GM19395 (cell line): ENCODE data around the gene ENTR1.
"Not testable (repeated sequence)": the region's sequence is repeated elsewhere in the genome, so short reads cannot be mapped to it uniquely, and the experiment has no call there.

Source experiments
- ATAC-seq: cut with Tn5 transposase; IDR thresholded peaks from one replicate; pipeline ENCODE4 v1.9.1; 2021; ENCODE audit warnings: mild to moderate bottlenecking, moderate library complexity; ENCODE audit not compliant: unreplicated experiment

Gene ENTR1

DNA sequence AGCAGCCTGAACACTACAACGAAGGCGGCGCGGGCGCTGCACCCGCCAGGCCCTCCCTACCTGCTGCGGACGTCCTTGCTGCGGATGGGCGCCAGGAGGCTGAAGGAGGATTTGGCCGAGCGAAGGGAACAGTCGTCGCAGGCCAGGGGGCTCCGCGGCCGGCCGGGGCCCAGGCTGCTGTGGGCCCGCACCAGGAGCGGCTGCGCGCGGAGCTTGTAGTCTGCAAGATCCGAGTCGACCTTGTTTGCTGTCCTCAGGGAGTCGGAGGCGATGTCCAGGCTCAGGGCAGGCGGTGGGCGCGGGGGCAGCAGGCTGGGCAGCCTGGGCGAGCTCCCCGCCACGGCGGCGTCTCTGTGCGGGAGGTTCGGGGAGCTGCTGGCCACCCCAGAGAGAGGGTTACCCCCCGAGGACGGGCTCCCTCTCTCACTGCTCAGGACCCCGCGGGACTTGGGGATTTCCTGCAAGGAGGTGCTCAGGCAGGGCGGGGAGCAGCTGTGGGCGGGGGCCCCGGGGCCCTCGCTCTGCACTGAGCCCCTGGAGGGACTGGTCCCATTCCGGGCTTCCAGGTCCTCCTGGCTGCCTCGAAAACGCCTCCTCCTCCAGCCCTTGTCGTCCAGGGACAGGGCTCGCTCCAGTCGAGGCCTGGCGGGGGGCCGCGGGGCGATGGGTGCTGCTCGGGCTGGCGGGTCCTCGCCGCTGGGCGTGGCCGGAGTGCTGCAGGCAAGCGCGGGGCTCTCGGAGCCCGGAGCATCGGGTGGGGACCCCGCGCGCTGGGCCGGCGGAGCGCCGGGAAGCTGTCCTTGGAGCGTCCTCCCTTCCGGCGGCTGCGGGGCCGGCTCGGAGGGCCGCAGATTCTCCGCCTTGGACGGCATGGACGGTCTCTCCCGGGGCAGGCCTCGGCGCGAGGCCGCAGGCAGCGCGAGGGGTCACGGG, 28.4 kb upstream of the ENTR1 start:
- peak; percentile 52 for ATAC-seq

DNA sequence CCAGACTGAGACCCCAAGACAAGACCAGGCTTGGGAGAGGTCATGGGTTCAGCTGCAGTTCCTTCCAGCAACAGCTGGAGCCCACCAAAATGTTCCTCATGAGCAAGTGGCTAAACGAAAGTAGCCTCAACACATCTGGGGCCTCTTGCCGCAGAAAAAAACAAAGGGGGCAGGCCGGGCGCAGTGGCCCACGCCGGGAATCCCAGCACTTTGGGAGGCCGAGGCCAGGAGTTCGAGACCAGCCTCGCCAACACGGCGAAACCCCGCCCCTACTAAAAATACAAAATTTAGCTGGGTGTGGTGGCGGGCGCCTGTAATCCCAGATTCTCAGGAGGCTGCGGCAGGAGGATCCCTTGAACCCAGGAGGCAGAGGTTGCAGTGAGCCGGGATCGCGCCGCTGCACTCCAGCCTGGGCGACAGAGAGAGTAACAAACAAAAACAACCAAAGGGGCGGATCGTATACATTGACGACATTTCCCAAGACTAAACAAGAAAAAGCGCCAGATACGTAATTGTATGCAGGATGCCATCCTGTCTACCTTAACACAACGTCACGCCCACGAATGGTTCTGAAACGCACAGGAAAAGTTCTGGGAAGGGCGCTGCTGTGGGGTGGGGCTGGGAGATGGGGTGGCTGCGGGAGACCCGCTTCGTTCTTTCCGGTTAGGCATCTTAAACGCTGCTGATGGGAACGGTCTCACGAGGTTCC, 27.6 kb upstream of the ENTR1 start:
- no peak for ATAC-seq

DNA sequence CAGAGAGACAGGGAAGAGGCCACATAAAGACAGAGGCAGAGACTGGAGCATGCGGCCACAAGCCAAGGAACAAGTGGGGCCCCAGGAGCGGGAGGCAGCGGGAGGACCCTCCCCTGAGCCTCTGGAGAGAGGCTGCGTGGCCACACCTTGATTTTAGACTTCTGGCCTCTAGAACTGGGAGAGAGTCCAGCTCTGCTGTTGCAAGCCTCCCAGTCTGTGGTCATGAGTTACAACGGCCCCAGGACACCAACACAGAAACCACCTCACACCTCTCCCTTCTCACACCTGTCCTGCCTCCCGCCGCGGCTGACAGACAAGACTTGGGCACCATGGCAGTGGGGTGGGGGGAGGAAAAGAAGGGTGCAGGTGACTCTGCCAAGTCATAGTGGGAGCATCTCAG, 27.0 kb upstream of the ENTR1 start:
- no peak for ATAC-seq

DNA sequence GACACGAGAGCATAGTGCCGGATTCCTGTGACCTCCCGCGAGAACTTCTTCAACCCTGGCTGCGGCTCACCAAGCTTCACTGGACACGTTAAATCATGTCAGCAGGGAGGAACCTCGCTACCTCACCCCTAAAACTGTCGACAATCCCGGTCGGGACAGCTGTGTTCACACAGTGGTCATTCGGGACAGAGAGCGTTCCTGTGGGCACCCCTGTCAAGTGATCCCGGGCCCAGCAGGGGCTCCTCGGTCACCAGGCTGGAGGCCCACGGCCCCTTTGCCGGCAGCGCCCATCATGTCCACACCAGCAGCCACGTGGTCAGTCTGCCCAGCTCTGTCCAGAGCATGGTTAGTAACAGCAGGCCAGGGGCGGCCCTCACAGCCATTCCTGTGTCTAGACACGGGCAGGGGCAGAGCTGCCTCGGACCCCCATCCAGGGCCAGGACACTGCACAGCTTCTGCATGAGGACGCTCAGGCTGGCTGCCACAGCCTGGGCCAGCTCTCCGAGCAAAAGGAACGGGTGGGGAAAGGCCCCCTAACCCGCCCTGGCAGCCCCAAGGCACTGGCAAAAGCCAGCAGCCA, 25.7 kb upstream of the ENTR1 start:
- no peak for ATAC-seq

DNA sequence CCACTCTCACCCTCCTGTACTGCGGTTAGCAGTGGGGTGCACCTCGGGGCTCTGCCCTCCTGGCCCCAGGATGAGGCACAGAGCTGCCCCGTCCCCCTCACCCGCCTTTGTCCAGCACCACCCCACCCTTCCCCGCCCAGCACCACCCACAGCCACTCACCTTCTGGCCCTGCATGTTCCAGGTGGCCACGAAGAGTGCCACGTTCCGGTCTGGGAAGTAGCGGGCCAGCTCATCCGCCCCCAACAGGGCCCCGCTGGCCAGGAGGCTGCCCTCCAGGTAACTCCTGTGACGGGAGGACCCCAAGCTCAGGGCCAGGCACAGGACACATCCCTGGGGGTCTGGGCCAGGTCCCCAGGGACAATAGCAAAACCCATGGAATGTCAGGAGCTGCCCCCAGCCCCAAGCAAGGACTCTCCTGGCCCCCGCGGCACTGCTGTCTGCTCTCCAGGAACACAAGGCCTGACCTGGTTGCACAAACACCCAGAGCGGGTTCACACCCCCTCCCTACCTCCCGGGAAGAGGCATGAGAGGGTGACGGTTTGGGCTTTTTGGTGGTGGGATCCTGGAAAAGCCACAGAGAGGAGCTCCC, 24.3 kb upstream of the ENTR1 start:
- ATAC-seq: no peak

DNA sequence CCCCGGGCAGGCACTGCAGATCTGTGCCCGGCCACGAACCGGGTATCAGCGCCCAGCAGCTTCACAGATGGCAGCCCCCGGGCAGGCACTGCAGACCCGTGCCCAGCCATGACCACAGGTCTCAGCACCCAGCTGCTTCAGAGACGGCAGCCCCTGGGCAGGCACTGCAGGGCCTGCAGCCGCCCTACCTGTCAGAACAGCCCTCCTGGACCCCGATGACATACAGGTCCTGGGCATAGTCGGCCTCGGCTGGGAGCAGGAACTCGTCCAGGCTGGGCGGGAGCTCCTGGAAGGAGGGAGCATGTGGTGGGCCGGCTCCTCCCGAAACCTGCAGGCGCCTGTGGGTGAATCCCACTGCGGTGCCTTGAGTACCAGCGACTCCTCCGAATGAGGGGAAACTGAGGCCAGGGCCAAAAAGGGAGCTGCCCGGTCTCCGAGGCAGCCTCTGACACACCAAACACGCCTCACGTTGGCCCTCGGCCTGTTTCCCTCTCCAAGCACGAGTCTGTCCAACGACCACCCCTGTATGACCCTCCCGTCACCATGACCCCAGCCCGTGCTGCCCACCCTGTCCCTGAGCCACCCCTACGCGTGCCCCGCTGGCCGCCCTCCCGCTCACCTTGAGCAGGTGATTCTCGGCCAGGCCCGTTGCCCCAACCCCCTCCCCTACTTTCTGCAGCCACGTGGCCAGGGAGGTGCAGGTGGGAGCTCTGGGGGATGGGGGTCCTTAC, 23.6 kb upstream of the ENTR1 start:
- no peak for ATAC-seq

DNA sequence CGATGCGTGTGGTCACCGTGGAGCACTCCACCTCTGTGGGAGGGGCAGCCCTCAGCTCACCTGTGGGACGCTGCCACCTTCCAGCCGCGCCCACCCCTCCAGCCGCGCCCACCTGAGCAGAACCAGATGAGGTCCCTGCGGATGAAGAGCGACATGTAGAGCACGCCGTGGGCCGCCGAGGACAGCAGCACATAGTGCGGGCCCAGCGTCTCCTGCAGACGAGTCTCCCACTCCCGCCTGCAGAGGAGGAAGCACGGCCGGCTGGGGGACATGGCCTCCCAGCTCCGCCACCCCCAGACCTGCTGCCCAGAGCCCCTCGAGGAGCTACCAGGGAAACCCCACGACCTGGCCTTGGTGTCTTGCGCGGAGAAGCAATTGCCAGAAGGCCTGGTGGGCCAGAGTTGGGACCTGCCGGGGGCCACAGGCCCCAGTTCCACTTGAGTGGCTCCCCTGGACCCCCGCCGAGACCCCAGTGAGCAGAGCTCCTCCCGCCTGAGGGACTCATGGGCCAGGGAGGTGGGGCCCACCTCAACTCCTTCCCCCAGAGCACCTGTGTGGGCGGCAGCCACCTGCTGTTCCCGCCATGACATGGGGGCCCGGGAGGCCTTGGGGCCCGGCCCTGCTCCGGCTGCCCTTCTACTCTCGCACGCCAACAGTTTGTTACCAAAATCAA, 22.8 kb upstream of the ENTR1 start:
- ATAC-seq: no peak

DNA sequence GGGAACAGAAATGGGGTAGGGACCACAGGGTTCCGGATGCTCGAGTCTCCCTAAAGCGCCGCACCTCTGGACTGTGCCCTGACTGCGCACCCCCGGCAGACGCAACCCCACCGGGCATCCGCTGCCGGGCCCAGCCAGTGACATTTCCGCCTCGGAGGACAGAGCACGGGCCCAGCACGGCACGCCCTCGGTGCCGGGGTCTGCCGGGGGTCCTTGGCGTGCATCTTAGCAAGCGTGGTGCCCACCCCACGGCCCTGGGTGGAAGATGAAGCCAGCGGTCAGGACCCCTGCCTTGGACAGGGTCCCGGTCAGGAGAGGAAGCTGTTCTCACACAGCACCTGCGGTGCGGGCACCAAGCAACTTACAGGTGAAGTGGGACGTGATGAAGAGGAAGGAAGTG, 22.2 kb upstream of the ENTR1 start:
- ATAC-seq: no peak

DNA sequence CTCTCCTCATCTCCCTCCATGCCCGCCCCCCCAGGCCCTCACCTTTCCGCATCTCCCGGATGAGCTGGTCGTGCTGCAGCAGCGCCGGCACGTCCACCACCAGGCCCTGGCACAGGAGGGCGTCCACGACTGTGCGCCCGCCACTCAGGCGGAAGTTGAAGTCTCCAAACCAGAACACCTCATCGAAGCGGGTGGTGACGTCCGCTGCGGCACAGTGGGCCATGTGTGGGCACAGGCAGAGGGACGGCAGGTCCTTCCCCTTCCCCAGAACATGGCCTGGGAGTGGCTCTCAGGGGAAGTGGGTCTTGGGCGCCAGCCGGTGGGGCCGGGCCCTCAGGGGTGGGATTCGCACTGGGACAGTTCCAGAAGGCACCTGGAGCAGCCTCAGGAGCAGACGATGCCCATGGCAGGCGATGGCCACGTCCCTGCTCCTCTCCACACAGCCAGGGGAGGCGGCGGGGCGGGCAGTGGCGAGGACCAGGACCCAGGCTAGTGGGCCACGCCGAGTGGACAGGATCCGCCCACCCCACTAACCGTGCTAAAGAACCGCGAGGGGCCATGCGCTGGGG, 21.5 kb upstream of the ENTR1 start:
- no peak for ATAC-seq

DNA sequence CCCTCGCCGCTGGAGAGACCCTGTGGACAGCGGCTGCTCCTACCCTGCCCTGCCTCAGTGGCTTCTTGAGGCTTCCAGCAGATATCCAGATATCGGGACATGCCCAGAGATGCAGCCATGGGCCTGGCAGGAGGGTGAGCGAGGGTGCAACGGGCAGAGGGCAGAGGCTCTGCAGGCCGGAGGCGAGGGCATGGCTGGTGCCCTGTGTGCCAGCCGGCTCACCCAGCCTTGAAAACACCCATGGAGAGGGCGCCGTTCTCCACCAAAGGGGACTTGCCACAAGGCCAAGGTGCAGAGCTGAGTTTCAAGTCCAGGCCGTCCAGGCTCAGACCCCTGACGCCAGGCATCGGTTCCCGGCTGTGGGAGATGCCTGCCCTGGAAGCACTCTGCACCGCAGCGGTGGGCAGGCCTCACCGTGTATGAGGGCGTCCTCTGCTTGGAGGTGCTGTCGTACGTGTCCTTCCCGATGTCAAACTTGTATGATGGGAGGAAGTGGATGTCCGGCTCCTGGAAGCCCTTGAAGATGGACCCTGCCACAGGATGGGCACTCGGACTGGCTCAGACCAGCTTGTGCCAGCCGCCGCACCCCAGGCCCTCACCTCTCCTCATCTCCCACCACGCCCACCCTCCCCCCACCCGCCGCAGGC, 20.3 kb upstream of the ENTR1 start:
- ATAC-seq: no peak

DNA sequence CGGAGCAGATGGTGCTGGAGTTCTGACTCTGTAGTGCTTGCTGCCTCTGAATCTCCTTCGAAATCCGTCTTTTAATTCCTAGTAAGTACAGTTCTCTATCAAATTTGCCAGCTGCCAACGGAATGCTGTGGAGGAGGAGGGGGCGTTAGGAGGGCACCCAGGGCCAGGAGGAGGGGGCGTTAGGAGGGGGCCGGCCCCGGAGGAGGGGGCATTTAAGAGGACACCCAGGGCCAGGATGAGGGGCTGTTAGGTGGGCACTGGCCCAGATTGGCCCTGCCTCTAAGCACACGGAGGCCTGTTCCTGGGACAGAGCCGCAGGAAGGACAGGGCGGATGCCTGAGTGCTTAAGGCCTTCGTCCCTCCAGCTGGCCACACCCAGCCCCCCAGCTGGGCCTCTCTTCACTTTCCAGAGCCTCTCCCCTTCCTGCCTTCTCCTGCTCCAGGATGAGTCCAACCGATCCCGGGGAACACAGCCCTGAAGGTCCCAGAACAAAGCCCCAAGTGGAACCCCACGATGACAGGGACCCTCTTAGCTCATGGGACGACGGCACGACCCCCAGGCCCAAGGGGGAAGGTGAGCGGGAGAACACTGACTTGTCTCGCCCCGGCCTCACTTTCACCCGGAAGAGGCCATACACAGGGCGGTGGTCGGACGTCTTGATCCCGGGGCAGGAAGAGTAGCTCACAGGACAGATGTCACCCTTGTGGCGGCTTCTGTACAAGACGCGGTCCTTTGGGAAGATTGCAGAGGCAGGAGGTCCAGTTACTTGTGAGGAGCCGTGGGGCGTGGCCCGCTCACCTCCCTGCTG, 19.5 kb upstream of the ENTR1 start:
- no peak for ATAC-seq

DNA sequence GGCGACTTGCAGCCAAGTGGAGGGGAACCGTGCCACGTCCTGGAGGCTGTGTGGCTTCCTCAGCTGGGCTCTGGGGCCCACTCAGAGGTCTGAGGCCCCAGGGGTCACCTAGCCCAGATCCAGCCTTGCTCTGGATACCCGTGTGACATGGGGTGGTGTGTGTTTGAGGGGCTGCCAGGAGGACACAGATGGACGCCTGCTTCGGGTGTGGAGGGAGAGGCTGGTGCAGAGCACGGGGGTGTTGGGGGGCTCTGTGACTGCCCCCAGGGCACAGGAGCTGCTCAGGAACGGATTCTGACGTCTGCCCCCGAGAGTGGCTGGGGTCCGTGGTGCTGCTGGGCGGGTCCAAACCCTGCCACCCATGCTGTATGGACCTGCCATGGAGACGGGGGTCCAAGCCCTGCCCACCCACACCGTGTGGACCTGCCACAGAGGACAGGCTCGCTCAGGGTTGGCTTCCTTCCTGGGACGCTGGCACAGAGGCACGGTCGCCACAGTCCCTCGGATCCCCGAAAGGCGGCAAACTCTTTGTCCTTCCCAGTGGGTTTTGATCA, 18.7 kb upstream of the ENTR1 start:
- ATAC-seq: no peak

DNA sequence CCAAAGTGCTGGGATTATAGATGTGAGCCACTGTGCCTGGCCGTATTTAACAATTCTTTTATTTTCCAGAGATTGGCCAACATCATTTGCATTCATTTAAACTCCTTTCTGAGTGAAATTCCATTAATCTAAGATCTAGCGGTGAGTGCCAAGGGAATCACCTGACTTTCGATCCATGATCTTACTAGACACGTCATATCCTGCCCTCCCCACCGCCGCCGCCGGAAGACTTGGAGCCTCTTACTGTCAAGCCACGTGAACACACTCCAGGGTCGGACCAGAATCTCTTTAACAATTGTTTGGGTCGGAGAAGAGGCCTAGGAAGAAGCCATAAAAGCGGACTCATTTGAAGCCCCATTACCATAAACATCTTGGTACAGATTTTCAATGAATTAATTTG, 16.4 kb upstream of the ENTR1 start:
- no peak for ATAC-seq

DNA sequence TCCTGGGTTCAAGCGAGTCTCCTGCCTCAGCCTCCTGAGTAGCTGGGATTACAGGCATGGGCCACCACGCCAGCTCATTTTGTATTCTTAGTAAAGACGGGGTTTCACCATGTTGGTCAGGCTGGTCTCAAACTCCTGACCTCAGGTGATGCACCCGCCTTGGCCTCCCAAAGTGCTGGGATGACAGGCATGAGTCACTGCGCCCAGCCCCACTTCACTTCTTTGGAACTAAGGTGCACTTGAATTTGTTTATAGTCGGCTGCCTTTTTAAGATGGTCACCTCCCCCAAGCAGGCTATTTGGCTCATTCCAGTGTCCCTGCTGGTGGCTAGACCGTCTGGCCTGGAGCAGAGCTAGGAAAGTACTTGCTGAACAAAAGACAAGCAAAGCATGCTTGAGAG, 15.0 kb upstream of the ENTR1 start:
- ATAC-seq: not testable (repeated sequence)

DNA sequence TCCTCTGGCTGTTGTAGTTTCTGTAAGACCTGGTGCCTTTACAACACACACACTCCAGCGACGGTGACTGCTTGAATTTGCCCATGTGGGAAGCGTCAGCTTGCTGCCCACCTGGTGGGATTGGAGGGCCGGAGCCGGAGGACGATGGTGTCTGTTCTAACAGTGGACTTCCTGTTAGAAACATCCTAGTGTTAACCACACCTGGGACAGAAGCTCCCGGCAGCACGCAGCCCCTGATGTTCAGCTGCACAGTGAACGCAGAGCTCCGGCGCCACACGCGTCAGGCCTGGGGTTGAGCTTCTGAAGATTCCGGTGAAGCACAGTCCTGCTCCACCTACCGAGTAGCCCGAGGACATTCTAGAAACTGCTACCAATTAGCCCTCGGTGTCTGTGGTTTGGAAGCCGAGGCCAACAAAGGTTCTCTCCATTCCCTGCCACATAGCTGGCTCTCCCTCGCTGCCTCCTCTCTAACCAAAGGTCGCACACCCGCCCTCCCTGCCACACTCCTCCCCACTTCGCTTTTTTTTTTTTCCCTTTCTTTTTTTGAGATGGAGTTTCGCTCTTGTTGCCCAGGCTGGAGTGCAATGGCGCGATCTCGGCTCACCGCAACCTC, 14.4 kb upstream of the ENTR1 start:
- ATAC-seq: no peak

DNA sequence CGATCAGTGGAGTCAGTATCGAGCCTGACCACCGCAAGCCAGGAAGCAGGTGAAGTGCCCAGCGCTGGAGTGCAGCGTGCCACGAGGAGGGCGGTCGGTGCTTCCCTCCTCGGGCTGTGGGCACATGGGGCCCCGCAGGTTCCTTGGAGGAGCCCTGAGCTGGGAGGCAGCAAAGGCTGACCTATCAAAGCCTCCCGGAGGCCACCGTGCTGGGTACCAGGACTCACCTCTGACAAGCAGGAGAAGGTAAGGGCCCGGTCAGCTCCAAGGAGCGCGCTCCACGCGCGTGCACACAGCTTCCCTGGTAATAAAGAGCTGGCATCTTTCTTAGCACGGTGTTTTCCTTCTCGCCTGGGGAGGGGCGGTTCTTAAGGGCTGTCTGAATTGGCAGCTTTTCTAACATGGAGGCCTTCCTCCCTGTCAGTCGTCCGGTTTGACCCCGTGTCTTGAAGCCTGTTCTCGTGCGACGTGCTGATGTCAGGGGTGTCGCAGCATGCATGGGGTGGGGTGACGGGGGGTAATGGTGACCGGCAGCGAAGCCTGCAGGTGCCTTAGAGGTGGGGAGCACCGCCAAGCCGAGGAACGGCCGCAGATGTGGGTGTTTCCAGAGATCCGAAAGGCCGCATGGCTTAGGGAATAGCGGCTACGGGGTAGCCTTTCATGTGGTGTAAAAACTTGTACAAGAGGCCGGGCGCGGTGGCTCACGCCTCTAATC, 13.2 kb upstream of the ENTR1 start:
- ATAC-seq: no peak

DNA sequence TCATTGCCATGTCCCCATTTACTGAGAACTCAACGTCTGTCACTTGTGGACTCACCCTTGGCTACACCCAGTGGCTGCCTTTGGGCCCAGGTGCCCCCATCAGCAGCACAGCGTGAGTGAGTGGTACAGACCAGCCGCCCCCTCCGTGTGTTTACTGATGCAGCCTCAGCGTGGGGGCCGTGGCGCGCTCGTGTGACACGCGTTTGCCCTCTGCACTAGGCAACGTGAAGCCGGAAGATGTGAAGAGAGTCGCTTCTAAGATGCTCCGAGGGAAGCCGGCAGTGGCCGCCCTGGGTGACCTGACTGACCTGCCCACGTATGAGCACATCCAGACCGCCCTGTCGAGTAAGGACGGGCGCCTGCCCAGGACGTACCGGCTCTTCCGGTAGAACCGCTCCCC, 12.5 kb upstream of the ENTR1 start:
- no peak for ATAC-seq
